NCI-H2196 (cell line): ENCODE measurements around the gene AIMP2.
"Not testable (repeated sequence)": the region's sequence is repeated elsewhere in the genome, so short reads cannot be mapped to it uniquely, and the experiment has no call there.

Experiments used
- DNase-seq: peaks from one replicate; lab custom pipeline; 2025; ENCODE audit not compliant: unreplicated experiment; lab: John Stamatoyannopoulos, UW

AIMP2 gene

GRCh38 chr7:6026011-6026819 lies 17.1 kb downstream of the AIMP2 start:
- DNase-seq = peak; percentile 82

- DNase-seq = no peak
Measured at GRCh38 chr7:6026820-6027311, 17.8 kb downstream of the AIMP2 start.

- DNase-seq = no peak
Measured at GRCh38 chr7:6027806-6028365, 18.8 kb downstream of the AIMP2 start.

GRCh38 chr7:6028563-6028962 lies 19.5 kb downstream of the AIMP2 start:
- no peak for DNase-seq

- no peak for DNase-seq
Measured at GRCh38 chr7:6030988-6031387, 21.9 kb downstream of the AIMP2 start, which contains the start of gene ANKRD61. TSS of gene ANKRD61 (plus strand) at chr7:6031376. CDS start at chr7:6031376, 0 bp downstream.

- no peak for DNase-seq
Measured at GRCh38 chr7:6031567-6031966, 22.5 kb downstream of the AIMP2 start.

- no peak for DNase-seq
Measured at GRCh38 chr7:6032167-6032566, 23.1 kb downstream of the AIMP2 start.

DNA sequence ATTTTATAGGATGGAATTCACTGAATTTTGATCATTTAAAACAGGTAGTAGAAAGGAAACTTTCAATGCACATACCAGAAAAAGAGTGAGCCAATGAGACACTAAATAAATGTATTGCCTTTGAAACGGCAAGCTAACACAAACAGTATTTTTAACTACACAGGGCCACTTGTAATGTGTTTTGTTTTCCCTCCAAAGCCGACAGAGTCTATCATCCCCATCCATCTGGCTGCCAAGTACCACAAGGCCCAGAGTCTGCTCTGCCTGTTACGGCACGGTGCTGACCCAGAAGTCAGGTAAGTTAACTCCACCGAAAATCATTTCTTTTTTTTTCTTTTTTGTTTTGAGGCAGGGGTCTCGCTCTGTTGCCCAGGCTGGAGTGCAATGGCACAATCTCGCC lies 23.6 kb downstream of the AIMP2 start:
- DNase-seq = no peak

GRCh38 chr7:6035165-6035564 lies 26.1 kb downstream of the AIMP2 start:
- no peak for DNase-seq

GRCh38 chr7:6035686-6036085 lies 26.6 kb downstream of the AIMP2 start:
- DNase-seq = no peak

- DNase-seq = no peak
Measured at GRCh38 chr7:6049780-6050179, 40.7 kb downstream of the AIMP2 start.

GRCh38 chr7:6051185-6051584 lies 42.1 kb downstream of the AIMP2 start:
- not testable (repeated sequence) for DNase-seq

DNA sequence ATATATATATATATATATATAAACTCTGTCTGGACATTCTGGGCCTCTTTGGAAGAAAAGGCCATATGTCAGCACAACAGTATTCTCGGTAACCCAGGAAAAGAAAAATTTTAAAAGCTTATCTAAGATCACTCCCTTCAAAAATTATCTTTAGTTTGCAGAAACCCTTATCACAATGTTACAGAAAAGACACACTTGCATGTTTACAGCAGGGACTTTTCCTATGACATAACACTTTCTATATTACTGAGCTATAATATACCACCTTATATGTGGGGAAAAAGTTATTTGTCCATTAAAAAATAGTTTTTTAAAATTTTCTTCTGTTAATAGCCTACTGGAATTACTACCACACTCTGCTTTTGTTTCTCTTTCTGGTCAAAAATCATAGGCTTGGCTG lies 47.5 kb downstream of the AIMP2 start:
- no peak for DNase-seq

GRCh38 chr7:6057316-6058129 lies 48.5 kb downstream of the AIMP2 start:
- DNase-seq = no peak

DNA sequence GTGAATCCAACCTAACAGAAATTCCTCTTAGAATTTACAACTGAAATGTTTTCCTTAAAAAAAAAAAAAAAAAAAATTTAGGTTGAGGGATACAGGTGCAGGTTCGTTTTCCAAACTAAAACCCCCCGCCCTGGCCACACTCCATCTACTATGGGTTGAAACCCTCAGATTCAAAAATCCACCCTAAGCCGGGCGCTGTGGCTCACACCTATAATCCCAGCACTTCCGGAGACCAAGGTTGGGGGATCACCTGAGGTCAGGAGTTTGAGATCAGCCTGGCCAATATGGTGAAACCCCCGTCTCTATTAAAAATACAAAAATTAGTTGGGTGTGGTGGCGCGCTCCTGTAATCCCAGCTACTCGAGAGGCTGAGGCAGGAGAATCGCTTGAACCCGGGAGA lies 50.9 kb downstream of the AIMP2 start:
- not testable (repeated sequence) for DNase-seq

DNA sequence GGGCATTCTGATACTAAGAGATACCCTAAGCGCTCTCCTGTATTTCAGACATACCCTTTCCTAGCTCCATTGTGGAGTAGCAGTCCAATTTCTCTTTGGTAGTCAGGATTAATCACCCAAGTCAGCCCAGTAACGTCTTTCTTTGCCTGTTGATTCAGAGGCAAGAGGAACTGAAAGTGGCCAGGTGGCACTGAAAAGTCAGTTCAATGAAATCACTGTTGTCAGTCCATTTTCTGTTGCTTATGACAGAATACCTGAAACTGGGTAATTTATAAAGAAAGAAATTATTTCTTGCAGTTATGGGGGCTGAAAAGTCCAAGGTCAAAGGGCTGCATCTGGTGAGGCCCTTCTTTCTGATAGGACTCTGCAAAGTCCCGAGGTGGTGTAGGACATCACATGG lies 62.3 kb downstream of the AIMP2 start:
- DNase-seq = no peak
